PFSK-1 (cell line): ENCODE data around the gene KCTD5.

ENCODE experiments used
- POLR2AphosphoS5 ChIP-seq: IDR thresholded peaks from 2 replicates; pipeline ENCODE4 v1.6.1; 2012; ENCODE audit warnings: low read depth, mild to moderate bottlenecking, control low read depth, low read length, moderate library complexity
- SIN3A ChIP-seq: IDR thresholded peaks from 2 replicates; pipeline ENCODE4 v1.6.1; 2012; ENCODE audit warnings: mild to moderate bottlenecking, low read length, moderate library complexity, borderline replicate concordance; ENCODE audit not compliant: insufficient read depth

GRCh38 chr16:2689968-2690801 lies 7.9 kb downstream of the KCTD5 start:
- TF ChIP-seq POLR2AphosphoS5: no peak
- no peak for TF ChIP-seq SIN3A
